ENCODE results near the gene BUB1B.

DNA sequence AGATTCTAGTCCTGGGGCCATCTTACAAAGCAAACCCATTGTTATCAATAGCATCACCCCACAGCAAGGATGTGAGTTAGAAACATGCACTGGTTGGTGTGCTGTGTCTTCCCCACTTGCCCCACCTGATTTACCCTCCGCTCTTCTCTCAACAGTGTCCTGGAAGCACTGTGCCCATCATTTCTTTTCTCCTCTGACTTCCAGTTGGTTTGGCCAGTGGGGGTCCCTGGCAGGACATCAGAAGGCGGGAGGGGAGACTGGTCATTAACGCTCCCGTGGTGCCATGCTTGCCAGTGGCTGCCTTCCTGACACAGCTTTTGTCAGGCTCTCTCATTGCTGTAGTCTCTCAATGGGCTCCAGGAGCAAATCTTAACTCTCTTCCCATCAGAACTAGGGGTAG lies 11.5 kb upstream of the BUB1B start:
- TF ChIP-seq, protein P1, sequence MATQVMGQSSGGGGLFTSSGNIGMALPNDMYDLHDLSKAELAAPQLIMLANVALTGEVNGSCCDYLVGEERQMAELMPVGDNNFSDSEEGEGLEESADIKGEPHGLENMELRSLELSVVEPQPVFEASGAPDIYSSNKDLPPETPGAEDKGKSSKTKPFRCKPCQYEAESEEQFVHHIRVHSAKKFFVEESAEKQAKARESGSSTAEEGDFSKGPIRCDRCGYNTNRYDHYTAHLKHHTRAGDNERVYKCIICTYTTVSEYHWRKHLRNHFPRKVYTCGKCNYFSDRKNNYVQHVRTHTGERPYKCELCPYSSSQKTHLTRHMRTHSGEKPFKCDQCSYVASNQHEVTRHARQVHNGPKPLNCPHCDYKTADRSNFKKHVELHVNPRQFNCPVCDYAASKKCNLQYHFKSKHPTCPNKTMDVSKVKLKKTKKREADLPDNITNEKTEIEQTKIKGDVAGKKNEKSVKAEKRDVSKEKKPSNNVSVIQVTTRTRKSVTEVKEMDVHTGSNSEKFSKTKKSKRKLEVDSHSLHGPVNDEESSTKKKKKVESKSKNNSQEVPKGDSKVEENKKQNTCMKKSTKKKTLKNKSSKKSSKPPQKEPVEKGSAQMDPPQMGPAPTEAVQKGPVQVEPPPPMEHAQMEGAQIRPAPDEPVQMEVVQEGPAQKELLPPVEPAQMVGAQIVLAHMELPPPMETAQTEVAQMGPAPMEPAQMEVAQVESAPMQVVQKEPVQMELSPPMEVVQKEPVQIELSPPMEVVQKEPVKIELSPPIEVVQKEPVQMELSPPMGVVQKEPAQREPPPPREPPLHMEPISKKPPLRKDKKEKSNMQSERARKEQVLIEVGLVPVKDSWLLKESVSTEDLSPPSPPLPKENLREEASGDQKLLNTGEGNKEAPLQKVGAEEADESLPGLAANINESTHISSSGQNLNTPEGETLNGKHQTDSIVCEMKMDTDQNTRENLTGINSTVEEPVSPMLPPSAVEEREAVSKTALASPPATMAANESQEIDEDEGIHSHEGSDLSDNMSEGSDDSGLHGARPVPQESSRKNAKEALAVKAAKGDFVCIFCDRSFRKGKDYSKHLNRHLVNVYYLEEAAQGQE (IDR thresholded peaks at IDR 0.05): no peak
- TF ChIP-seq, protein P2, sequence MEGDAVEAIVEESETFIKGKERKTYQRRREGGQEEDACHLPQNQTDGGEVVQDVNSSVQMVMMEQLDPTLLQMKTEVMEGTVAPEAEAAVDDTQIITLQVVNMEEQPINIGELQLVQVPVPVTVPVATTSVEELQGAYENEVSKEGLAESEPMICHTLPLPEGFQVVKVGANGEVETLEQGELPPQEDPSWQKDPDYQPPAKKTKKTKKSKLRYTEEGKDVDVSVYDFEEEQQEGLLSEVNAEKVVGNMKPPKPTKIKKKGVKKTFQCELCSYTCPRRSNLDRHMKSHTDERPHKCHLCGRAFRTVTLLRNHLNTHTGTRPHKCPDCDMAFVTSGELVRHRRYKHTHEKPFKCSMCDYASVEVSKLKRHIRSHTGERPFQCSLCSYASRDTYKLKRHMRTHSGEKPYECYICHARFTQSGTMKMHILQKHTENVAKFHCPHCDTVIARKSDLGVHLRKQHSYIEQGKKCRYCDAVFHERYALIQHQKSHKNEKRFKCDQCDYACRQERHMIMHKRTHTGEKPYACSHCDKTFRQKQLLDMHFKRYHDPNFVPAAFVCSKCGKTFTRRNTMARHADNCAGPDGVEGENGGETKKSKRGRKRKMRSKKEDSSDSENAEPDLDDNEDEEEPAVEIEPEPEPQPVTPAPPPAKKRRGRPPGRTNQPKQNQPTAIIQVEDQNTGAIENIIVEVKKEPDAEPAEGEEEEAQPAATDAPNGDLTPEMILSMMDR (IDR thresholded peaks at IDR 0.05; ENCODE audit: low read depth, low read length, missing input control): no peak
- TF ChIP-seq RAD21 (IDR thresholded peaks at IDR 0.05): no peak
- no peak for TF ChIP-seq TAF1 (conservative IDR thresholded peaks at IDR 0.05)
- TF ChIP-seq GABPA (IDR thresholded peaks at IDR 0.05 in 1 of 2, conservative IDR thresholded peaks at IDR 0.05 in 1 of 2): no peak
- TF ChIP-seq YY1 (IDR thresholded peaks at IDR 0.05): no peak
- TF ChIP-seq, protein P3, sequence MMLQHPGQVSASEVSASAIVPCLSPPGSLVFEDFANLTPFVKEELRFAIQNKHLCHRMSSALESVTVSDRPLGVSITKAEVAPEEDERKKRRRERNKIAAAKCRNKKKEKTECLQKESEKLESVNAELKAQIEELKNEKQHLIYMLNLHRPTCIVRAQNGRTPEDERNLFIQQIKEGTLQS (IDR thresholded peaks at IDR 0.05): no peak
- TF ChIP-seq SP1 (IDR thresholded peaks at IDR 0.05): no peak
- no peak for TF ChIP-seq JUND (IDR thresholded peaks at IDR 0.05)
- TF ChIP-seq, protein P4, sequence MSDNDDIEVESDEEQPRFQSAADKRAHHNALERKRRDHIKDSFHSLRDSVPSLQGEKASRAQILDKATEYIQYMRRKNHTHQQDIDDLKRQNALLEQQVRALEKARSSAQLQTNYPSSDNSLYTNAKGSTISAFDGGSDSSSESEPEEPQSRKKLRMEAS (IDR thresholded peaks at IDR 0.05): no peak
- no peak for TF ChIP-seq EGR1 (IDR thresholded peaks at IDR 0.05; ENCODE audit: low read depth in 2 of 2)
